Suppressor macrophage treated with lipopolysaccharide for 1 hour (primary cell): ENCODE data around the gene RHEBL1.

ENCODE experiments used
- DNase-seq, 3 donors: peaks; one replicate each; pipeline ENCODE4 v3.0.0-alpha.2; 2020 to 2022

The RHEBL1 gene

GRCh38 chr12:49054096-49054495 lies 15.7 kb downstream of the RHEBL1 start:
- no peak for DNase-seq

- DNase-seq = no peak
Observed at GRCh38 chr12:49052451-49053208, 17.1 kb downstream of the RHEBL1 start.

GRCh38 chr12:49051777-49052438 lies 17.9 kb downstream of the RHEBL1 start:
- no peak for DNase-seq

GRCh38 chr12:49051373-49051764 lies 18.4 kb downstream of the RHEBL1 start:
- DNase-seq = no peak

- DNase-seq = no peak
Observed at GRCh38 chr12:49050507-49051372, 19.0 kb downstream of the RHEBL1 start.

- no peak for DNase-seq
Observed at GRCh38 chr12:49049566-49050224, 20.1 kb downstream of the RHEBL1 start.

GRCh38 chr12:49048953-49049352 lies 20.8 kb downstream of the RHEBL1 start:
- no peak for DNase-seq

GRCh38 chr12:49046129-49046895 lies 23.5 kb downstream of the RHEBL1 start:
- no peak for DNase-seq

- DNase-seq = no peak
Observed at GRCh38 chr12:49044660-49045059, 25.1 kb downstream of the RHEBL1 start.

GRCh38 chr12:49043856-49044258 lies 25.9 kb downstream of the RHEBL1 start:
- peak; percentile 72 to 92 (median 80) for DNase-seq

- DNase-seq = no peak
Observed at GRCh38 chr12:49043241-49043640, 26.5 kb downstream of the RHEBL1 start.

- no peak for DNase-seq
Observed at GRCh38 chr12:49041881-49042484, 27.8 kb downstream of the RHEBL1 start.

- no peak for DNase-seq
Observed at GRCh38 chr12:49041036-49041880, 28.5 kb downstream of the RHEBL1 start.

GRCh38 chr12:49040364-49040855 lies 29.4 kb downstream of the RHEBL1 start:
- DNase-seq = no peak

- no peak for DNase-seq
Observed at GRCh38 chr12:49039421-49040363, 30.1 kb downstream of the RHEBL1 start.

GRCh38 chr12:49038291-49038955 lies 31.4 kb downstream of the RHEBL1 start:
- no peak for DNase-seq

- DNase-seq = no peak
Observed at GRCh38 chr12:49037947-49038237, 31.9 kb downstream of the RHEBL1 start.

GRCh38 chr12:49037111-49037946 lies 32.5 kb downstream of the RHEBL1 start:
- no peak for DNase-seq
